Progenitor cell of endocrine pancreas (in vitro differentiated cells): ENCODE measurements around the gene SLC38A11. TPM values are rescaled to one million over a fixed set of nuclear protein-coding genes. Genes with fewer than 3 reads are reported as not detected.

ENCODE experiments used
- DNase-seq: peaks from one replicate; pipeline ENCODE4 v3.0.0; 2021; ENCODE audit warnings: low spot score; ENCODE audit not compliant: unreplicated experiment
- H3K27ac Mint-ChIP-seq: 2 replicates; pipeline ENCODE4 v1.8.0; 2021; ENCODE audit warnings: mild to moderate bottlenecking, moderate library complexity, mixed read lengths
- H3K27me3 Mint-ChIP-seq: 2 replicates; pipeline ENCODE4 v1.8.0; 2021; ENCODE audit warnings: mixed read lengths
- H3K36me3 Mint-ChIP-seq: 2 replicates; pipeline ENCODE4 v1.8.0; 2022; ENCODE audit warnings: mixed read lengths; ENCODE audit not compliant: insufficient read depth
- H3K4me1 Mint-ChIP-seq: 2 replicates; pipeline ENCODE4 v1.8.0; 2021; ENCODE audit warnings: low read depth, mixed read lengths
- H3K4me3 Mint-ChIP-seq: 2 replicates; pipeline ENCODE4 v1.8.0; 2021; ENCODE audit warnings: low read depth, mild to moderate bottlenecking, moderate library complexity, mixed read lengths
- H3K9me3 Mint-ChIP-seq: 2 replicates; pipeline ENCODE4 v1.8.0; 2021; ENCODE audit warnings: low read depth, mixed read lengths
- total RNA-seq: library from RNA; stranded (reverse); gene quantifications from 2 replicates; pipeline ENCODE4 v1.2.1, GENCODE V29; 2021
- TF ChIP-seq, protein P1 (sequence below): fragments of 200-600 bp; sonication (generic); IDR thresholded peaks from one replicate; pipeline ENCODE4 v1.5.0; 2021; ENCODE audit warnings: antibody characterized with exemption, mild to moderate bottlenecking; ENCODE audit not compliant: unreplicated experiment

Gene SLC38A11
- total RNA-seq, 1 donor from 2014 or later: 20.1 TPM

DNA sequence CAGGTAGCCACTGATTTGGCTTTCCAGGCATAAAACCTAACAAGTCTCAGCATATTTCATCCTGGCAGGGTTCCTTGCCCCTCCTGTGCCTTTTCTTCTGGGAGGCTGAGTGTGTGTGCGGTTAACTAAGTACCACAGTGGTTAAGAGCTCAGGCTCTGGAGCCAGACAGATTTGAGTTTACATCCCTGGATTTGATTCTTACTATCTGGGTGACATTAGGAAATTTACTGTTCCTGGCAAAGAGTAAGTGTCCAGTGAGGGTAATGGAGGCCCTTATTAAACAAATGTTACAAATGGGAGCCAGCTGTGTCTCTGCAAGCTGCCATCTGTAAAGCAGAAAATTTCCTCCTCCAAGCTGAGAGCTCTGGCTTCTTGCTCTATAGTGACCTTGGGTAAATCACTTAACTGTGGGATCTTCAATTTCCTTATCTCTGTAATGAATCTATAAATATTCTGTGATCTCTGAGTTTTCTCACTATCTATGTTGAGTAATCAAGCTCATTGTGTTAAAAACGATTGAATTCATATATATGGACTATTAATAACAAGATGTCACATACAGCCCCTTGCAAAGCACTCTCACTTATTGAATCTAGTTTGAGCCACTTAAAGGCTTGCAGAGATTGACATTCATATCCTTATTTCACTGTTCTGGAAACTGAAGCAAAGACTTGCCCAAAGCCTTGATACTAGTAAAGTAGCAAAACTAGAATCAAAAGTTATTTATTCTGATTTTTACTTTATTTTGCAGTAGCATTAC lies 107.2 kb downstream of the SLC38A11 start:
- no peak overlapping the region for H3K4me3 Mint-ChIP-seq
- no peak for DNase-seq
- H3K36me3 Mint-ChIP-seq: no peaks in the 10 kb centered on the region
- H3K27me3 Mint-ChIP-seq: no peaks in the 10 kb centered on the region
- H3K4me1 Mint-ChIP-seq: peaks cover 8% of the 10 kb centered on the region
- H3K9me3 Mint-ChIP-seq: no peaks in the 10 kb centered on the region
- no peak overlapping the region for H3K27ac Mint-ChIP-seq
- TF ChIP-seq, protein P1, sequence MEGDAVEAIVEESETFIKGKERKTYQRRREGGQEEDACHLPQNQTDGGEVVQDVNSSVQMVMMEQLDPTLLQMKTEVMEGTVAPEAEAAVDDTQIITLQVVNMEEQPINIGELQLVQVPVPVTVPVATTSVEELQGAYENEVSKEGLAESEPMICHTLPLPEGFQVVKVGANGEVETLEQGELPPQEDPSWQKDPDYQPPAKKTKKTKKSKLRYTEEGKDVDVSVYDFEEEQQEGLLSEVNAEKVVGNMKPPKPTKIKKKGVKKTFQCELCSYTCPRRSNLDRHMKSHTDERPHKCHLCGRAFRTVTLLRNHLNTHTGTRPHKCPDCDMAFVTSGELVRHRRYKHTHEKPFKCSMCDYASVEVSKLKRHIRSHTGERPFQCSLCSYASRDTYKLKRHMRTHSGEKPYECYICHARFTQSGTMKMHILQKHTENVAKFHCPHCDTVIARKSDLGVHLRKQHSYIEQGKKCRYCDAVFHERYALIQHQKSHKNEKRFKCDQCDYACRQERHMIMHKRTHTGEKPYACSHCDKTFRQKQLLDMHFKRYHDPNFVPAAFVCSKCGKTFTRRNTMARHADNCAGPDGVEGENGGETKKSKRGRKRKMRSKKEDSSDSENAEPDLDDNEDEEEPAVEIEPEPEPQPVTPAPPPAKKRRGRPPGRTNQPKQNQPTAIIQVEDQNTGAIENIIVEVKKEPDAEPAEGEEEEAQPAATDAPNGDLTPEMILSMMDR: no peak

DNA sequence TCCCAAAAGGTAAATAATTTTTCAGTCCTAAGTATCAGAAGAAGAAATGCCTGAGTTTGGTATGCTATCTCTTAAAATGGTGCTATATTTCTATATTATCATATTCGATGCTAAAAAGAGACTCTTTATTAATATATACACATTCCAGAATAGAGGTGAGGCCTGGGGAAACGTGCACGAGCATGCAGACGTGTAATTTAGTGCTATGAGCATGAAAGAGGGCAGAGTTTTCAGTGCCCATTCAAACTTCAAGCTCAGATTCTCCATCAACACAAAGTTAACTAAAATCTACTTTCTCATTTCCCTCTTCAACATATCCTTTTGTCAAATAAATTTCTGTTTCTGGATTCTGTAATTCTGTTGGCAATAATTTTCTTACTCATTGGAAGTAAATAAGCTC lies 108.0 kb downstream of the SLC38A11 start:
- Mint-ChIP-seq H3K9me3 (no peaks in the 10 kb centered on the region), H3K36me3 (no peaks in the 10 kb centered on the region), H3K4me1 (peaks cover 9% of the 10 kb centered on the region), H3K4me3 (no peak overlapping the region), H3K27ac (no peak overlapping the region), H3K27me3 (no peaks in the 10 kb centered on the region)
- TF ChIP-seq, protein P1: no peak
- no peak for DNase-seq

DNA sequence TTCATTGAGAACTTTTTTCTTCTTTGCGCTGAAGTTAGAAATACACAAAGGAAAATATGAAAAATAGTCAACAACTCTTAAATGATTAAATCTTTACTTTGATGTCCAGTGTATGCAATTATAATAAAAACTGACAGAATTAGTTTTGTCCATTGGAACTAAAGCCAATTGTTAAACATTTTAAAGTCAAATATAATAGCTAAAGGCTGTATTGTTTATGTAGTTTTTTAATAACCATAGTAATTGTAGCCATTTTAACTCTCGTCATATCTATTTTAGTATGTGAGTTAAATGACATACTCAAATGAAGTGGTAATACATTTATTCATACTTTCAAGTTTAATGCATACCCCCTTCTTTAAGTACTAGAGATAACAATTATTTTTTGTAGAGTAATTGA lies 109.0 kb downstream of the SLC38A11 start:
- Mint-ChIP-seq H3K4me1 (peaks cover 12% of the 10 kb centered on the region), H3K4me3 (no peak overlapping the region), H3K36me3 (no peaks in the 10 kb centered on the region), H3K27me3 (no peaks in the 10 kb centered on the region), H3K27ac (no peak overlapping the region), H3K9me3 (no peaks in the 10 kb centered on the region)
- TF ChIP-seq, protein P1: no peak
- no peak for DNase-seq

Other genes starting within 250 kb of the SLC38A11 start
- gene COBLL1, start 113.7 kb downstream of the SLC38A11 start, total RNA-seq: 69.7 and 80.9 TPM in 2 replicates
- 4.7 and 5.3 TPM in 2 replicates for gene SCN3A, start 248.5 kb upstream of the SLC38A11 start, total RNA-seq